HG03558 (cell line): ENCODE results near the gene RNF20.
"Not testable (repeated sequence)": the region's sequence is repeated elsewhere in the genome, so short reads cannot be mapped to it uniquely, and the experiment has no call there.

ENCODE experiments used
- ATAC-seq: cut with Tn5 transposase; IDR thresholded peaks from one replicate; pipeline ENCODE4 v1.9.1; 2021; ENCODE audit warnings: moderate number of reproducible peaks; ENCODE audit not compliant: unreplicated experiment; ENCODE audit errors: extremely low read depth

The RNF20 gene

GRCh38 chr9:101528015-101528414 lies 5.6 kb upstream of the RNF20 start:
- ATAC-seq: no peak

DNA sequence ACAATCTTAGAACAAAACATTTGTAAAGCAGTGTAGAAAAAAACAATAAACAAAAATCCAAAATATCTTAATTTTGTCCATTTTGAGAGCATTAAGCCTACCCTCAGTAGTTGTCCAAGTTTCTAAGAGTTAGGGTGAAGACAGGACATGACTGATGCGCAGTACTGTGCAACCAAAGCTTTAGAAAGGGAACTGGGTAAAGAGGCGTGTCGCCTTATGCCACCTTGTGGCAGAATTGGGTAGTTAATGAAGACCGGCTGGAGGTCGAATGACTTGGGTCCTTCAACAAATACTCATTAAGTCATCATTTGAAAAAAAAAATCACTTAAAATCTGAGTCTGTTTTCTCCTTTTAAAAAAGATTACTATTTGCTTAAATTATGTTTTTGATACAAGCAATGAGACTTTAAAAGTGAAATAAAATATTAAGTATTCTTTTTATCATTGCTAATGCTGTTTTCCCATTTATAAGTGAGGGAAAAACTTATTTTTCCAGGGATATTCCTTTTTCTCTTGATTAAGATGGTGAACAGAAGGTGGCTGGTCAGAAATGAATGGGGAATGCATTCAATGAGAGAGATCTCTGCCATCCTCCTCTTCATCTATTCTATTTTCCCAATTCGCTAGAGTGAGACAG lies 3.5 kb upstream of the RNF20 start:
- ATAC-seq: peak; percentile 38

GRCh38 chr9:101536351-101536750 lies 2.7 kb downstream of the RNF20 start:
- no peak for ATAC-seq

GRCh38 chr9:101536938-101537337 lies 3.3 kb downstream of the RNF20 start:
- no peak for ATAC-seq

DNA sequence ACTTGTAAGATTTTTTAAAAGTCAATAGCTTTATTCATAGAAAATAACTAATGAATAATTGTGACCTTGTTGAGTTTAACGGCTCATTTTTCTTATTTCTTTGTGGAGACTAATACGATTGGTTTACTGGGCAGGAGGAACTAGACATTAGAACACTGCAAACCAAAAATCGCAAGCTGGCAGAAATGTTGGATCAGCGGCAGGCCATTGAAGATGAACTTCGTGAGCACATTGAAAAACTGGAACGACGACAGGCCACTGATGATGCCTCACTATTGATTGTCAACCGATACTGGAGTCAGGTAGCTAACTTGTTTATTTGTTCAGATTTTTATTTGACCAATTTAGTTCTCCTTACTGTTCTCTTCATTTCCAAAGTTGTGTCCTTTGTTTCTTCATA lies 6.4 kb downstream of the RNF20 start:
- no peak for ATAC-seq

DNA sequence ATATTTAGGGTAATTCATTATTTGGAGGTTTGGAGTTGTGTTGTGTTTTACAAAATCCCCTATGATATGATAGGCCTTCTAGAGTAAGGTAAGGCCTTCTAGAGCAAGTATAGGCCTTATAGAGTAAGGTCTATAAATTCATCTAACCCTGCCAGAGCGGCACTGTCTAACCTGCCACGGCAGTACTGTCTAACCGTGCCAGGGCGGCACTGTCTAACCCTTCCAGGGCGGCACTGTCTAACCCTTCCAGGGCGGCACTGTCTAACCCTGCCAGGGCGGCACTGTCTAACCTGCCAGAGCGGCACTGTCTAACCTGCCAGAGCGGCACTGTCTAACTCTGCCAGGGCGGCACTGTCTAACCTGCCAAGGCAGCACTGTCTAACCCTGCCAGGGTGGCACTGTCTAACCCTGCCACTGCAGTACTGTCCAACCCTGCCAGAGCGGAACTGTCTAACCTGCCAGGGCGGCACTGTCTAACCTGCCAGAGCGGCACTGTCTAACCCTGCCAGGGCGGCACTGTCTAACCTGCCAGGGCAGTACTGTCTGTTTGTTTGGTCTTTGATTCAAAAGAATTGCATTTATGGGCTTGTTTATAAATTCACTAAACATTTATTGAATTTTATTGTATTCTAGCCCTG lies 9.6 kb downstream of the RNF20 start:
- no peak for ATAC-seq

DNA sequence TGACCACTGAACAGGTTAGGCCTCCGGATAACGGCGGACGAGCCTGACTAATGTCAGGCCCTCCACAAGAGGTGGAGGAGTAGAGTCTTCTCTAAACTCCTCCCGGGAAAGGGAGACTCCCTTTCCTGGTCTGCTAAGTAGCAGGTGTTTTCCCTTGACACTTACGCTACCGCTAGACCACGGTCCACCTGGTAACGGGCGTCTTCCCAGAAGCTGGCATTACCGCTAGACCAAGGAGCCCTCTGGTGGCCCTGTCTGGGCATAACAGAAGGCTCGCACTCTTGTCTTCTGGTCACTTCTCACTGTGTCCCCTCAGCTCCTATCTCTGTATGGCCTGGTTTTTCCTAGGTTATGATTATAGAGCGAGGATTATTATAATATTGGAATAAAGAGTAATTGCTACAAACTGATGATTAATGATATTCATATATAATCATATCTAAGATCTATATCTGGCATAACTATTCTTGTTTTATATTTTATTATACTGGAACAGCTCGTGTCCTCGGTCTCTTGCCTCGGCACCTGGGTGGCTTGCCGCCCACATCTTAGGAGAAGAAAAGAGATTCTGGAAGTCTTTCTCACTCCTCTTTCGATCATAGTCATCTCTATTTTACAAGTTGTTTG lies 15.9 kb downstream of the RNF20 start:
- not testable (repeated sequence) for ATAC-seq

DNA sequence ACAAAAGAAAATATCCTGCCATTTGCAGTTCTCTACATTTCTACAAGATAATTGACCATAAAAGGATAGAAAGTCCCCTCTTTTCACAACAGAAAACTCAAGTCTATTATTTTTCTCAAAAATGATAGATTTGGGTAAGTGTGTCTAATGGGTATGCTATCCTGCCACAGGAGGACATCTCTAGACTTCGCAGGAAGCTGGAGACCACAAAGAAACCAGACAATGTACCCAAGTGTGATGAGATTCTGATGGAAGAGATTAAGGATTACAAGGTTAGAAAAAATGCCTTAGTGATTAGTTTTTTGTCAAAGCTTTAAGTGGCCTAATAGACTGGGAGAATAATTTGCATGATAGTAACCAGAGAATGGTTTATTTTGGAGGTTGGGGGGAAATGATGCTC lies 28.1 kb downstream of the RNF20 start:
- ATAC-seq: no peak

GRCh38 chr9:101562966-101563365 lies 29.3 kb downstream of the RNF20 start:
- ATAC-seq: no peak

- no peak for ATAC-seq
Measured at GRCh38 chr9:101564252-101564651, 30.6 kb downstream of the RNF20 start.

GRCh38 chr9:101566904-101567724 lies 33.5 kb downstream of the RNF20 start:
- no peak for ATAC-seq

- no peak for ATAC-seq
Measured at GRCh38 chr9:101567725-101568350, 34.2 kb downstream of the RNF20 start.

GRCh38 chr9:101569741-101570501 lies 36.3 kb downstream of the RNF20 start:
- no peak for ATAC-seq

DNA sequence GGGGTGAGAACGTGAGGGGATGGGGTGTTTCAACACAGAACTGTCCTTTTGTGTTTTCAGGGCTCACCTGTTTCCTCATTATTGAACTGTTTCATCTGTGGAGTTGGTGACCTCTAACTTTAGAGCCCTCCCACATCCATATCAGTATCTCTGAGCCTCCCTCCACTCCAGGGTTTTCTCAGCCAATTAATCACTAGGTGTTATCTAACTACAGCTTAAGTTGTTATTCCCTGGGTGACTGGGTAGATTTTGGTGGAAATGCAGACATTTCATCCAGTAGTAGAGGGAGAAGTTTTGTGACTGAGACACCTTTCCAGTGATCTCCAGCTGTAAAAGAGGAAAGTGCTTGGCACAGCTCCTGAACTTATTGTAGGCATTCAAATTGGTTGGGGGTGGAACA lies 37.5 kb downstream of the RNF20 start:
- ATAC-seq: no peak

GRCh38 chr9:101572316-101572715 lies 38.7 kb downstream of the RNF20 start:
- ATAC-seq: no peak

DNA sequence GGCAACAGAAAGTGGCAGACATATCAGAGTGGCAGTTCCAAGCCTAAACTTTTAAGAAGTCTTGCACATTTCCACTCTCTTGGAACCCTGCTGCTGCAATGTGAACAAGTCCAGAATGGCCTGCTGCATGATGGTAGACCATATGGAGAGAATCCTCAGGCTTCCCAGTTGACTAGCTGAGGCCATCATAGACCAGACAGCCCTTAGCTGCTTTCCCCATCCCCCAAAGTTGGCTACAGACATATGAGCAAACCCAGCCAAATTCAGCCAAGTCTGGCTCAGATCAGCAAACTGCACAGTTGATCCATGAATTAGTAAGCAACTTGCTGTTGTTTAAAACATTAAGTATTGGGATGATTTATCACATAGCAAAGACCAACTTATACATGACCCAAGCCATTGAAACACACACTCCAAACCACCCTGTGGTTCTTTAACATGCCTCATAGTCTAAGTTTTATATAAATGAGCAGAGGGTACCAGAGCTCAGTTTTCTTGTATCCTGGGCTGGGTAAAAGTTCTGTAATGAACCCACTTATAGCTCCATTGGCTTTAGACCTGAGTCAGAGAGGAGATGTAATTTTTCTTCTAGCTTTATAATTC lies 41.2 kb downstream of the RNF20 start:
- no peak for ATAC-seq

- no peak for ATAC-seq
Measured at GRCh38 chr9:101578378-101578777, 44.7 kb downstream of the RNF20 start.

DNA sequence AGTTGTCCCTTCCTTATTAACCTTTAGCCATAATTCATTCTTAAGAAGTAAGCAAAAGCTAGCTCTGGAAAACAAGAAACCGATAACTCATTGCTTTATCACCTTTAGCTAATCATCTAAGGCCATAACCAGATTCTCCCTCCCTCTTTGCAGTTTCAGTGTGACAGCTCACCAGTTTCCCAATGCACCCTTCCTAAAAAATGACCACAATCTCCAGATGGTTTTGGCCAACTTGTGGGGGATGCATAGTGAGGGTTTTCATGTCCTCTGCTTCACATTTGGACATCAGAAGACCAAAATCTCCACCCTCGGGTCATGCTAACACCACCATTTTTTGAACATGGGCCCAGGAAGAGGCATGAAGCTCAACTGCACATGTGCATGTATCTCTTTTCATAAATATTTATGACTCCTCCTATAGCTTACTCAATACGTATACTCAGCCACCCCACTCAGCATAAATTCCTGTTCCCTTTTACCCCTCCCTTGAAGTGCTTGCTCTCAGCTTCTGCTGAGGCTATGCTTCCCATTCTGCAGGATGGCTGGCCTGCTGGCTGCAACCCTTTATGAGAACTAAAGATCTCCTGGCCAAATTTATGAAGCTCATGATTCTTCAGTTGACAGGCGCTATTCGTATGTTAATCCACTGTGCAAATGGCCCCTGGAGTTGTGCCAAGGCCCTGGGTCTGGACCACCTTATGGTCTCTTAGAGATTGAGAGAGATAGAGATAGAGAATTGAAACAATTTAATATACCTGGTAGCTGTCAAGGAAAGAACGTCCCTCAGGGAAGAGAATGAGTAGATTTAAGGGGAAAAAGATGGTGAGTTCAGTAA lies 46.3 kb downstream of the RNF20 start:
- no peak for ATAC-seq

DNA sequence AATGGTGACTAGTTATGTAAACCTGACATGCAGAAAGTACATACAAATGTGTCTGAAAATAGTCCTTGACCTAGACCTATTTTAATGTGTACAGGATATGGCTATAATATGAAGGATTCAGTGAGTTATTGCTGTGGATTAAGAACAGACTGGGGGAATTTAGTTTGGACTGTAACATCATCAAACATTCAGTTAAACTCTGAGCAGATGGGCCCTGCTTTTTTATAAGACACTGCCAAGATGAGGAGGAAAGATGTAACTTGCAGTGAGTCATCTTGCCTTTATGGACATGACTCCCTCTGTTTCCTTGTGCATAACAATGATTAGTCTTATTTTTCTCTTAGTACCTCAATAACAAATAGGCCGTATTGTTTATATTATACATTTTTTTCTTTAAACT lies 48.9 kb downstream of the RNF20 start:
- no peak for ATAC-seq
